H1 (cell line): Measurements from ENCODE around the gene PNISR.

ENCODE experiments used
- CEBPB ChIP-seq: IDR thresholded peaks from 2 replicates; pipeline ENCODE4 v1.6.1; 2012; ENCODE audit warnings: low read depth, low read length
- CTCF ChIP-seq, 3 experiments: IDR thresholded peaks; 1 replicate in 2 of 3; 2 replicates in 1 of 3; pipeline versions ENCODE4 v1.5.1 to v1.6.1; 2011; ENCODE audit warnings: low read length in 3 of 3, mild to moderate bottlenecking in 3 of 3, inconsistent platforms in 2 of 3, low read depth in 1 of 3, moderate library complexity in 1 of 3; ENCODE audit not compliant: insufficient read depth in 1 of 3; ENCODE audit errors: control extremely low read depth in 1 of 3
- POLR2AphosphoS5 ChIP-seq: IDR thresholded peaks from 2 replicates; pipeline ENCODE4 v1.6.1; 2011; ENCODE audit warnings: low read depth, low read length
- ZNF274 ChIP-seq: IDR thresholded peaks from 2 replicates; pipeline ENCODE4 v1.7.0; 2012; ENCODE audit warnings: low read length, borderline replicate concordance; ENCODE audit errors: extremely low read depth

- TF ChIP-seq CEBPB (no peak), CTCF (IDR thresholded peaks at IDR 0.05; ENCODE audit: control extremely low read depth in 1 of 3, insufficient read depth in 1 of 3, low read depth in 1 of 3, low read length in 3 of 3) (no peak), POLR2AphosphoS5 (no peak), ZNF274 (no peak)
Measured at GRCh38 chr6:99364026-99364425, 61.1 kb downstream of the PNISR start.
